GM12864 (cell line): ENCODE data around the gene FEM1A.
"Not testable (repeated sequence)": the region's sequence is repeated elsewhere in the genome, so short reads cannot be mapped to it uniquely, and the experiment has no call there.

Experiments used
- DNase-seq: peaks from one replicate; pipeline ENCODE4 v3.0.0-alpha.2; 2011; ENCODE audit warnings: low read depth
- H3K4me3 ChIP-seq: 2 replicates; pipeline ENCODE4 v1.5.1; 2011; ENCODE audit warnings: mild to moderate bottlenecking, low read depth, low read length, control low read depth
- TF ChIP-seq, protein P1 (sequence below): IDR thresholded peaks from 2 replicates; pipeline ENCODE4 v1.5.1; 2011; ENCODE audit warnings: low read depth, mild to moderate bottlenecking, moderate library complexity, low read length, control low read depth, inconsistent platforms; ENCODE audit errors: missing control alignments

FEM1A gene

DNA sequence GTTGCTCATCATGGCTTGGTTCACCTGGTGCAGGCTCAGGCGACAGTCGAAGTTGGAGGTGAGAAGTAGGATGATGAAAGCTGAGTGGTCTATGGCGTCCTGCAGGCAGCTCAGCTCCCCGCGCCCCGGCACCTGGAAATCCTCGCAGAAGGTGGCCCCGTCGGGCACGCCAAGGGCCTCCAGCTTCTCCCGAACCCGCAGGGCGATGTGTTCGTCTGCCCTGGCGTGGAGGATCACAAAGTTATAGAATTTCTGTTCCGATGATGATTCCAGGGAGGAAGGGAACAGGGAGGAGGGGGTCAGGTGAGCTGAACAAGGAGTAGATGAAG is 25.4 kb downstream of the FEM1A start:
- DNase-seq: no peak
- TF ChIP-seq, protein P1, sequence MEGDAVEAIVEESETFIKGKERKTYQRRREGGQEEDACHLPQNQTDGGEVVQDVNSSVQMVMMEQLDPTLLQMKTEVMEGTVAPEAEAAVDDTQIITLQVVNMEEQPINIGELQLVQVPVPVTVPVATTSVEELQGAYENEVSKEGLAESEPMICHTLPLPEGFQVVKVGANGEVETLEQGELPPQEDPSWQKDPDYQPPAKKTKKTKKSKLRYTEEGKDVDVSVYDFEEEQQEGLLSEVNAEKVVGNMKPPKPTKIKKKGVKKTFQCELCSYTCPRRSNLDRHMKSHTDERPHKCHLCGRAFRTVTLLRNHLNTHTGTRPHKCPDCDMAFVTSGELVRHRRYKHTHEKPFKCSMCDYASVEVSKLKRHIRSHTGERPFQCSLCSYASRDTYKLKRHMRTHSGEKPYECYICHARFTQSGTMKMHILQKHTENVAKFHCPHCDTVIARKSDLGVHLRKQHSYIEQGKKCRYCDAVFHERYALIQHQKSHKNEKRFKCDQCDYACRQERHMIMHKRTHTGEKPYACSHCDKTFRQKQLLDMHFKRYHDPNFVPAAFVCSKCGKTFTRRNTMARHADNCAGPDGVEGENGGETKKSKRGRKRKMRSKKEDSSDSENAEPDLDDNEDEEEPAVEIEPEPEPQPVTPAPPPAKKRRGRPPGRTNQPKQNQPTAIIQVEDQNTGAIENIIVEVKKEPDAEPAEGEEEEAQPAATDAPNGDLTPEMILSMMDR: no peak
- no peak overlapping the region for H3K4me3 ChIP-seq

DNA sequence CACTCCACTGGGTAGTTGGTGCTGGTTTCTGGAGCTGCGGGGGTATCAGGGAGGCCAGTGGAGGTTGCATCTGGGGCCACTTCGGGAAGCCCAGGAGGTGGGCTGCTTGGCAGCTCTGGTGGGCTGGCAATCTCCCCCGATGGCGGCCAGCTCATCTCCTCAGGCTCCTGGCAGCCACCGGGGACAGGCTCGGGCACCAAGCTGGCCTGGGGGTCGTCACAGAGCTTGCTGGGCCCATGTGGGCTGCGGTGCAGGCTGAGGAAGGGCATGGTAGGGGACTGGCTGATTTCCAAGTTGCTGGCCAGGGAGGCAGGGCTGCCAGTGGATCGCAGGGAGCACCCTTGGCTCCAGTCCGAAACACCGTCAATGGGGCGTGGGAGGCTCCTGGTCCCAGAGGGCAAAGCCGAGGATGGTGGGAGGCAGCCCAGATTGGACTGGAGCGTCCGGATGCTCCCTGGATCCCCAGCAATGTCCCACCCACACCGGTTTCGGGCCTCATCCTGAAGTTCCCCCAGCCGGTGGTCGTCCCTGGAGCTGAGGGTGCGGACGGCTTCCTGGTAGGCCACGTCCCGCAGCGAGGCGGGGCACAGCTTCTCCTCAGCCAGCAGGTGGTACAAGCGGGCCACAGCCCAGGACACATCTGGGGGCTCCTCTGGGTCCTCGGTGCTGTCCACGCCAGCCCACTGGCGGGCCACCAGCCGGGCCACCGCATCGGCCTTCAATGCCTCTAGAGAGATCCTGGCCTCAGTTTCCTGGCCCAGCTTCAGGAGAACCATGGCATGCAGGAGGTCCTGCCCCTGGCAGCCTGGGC is 26.1 kb downstream of the FEM1A start:
- TF ChIP-seq, protein P1: no peak
- no peak for DNase-seq
- no peak overlapping the region for H3K4me3 ChIP-seq

DNA sequence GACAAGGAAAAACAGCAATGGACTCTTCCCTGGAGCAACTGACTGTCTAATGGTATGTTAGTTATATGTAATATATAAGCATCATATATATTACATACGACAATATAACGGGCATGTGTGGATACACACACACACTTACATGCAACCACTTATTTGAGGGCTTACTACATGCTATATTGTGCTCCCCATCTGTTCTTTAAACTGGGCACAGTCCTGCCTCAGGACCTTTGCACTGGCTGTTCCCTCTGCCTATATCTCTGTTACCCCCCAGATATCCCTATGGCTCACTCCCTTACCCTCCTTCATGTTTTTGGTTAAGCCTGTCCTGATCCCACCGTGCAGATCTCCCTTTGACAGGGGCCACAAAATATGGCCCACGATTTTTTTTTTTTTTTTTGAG is 29.7 kb downstream of the FEM1A start:
- no peak for DNase-seq
- H3K4me3 ChIP-seq: no peak overlapping the region
- TF ChIP-seq, protein P1: no peak

- DNase-seq, H3K4me3 ChIP-seq: not testable (repeated sequence)
Observed at GRCh38 chr19:4822354-4822753, 30.8 kb downstream of the FEM1A start.

GRCh38 chr19:4823577-4823976 is 32.0 kb downstream of the FEM1A start:
- no peak overlapping the region for H3K4me3 ChIP-seq
- TF ChIP-seq, protein P1: no peak
- no peak for DNase-seq

- DNase-seq: no peak
- H3K4me3 ChIP-seq: peak overlapping the region; percentile 98
- TF ChIP-seq, protein P1: peak; percentile 30
Observed at GRCh38 chr19:4829001-4829712, 37.6 kb downstream of the FEM1A start.

DNA sequence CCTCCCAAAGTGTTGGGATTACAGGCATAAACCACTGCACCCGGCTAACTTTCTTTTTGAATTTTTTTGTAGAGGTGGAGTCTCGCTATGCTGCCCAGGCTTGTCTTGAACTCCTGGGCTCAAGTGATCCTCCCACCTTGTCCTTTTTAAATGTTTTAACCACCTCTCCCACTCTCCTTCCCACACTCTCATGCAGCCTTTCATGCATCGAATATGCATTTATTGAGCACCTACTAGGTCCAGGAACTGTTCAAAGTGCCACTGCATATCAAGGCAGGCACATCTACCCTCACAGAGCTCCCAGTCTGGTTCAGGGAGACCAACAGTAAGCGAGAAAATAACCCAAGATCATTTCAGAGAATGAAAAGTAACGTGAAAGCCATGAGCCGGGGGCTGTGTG is 38.8 kb downstream of the FEM1A start:
- no peak for DNase-seq
- H3K4me3 ChIP-seq: peak overlapping the region; percentile 98
- TF ChIP-seq, protein P1: no peak
